A204.1 (cell line): Measurements from ENCODE around the gene ARHGEF7.
"Not testable (repeated sequence)": the region's sequence is repeated elsewhere in the genome, so short reads cannot be mapped to it uniquely, and the experiment has no call there.

Experiments used
- FAIRE-seq: peaks from 2 replicates; lab custom pipeline; 2012; peaks lifted over from hg19 to GRCh38; lab: Jason Lieb, UNC

The ARHGEF7 gene, protein sequence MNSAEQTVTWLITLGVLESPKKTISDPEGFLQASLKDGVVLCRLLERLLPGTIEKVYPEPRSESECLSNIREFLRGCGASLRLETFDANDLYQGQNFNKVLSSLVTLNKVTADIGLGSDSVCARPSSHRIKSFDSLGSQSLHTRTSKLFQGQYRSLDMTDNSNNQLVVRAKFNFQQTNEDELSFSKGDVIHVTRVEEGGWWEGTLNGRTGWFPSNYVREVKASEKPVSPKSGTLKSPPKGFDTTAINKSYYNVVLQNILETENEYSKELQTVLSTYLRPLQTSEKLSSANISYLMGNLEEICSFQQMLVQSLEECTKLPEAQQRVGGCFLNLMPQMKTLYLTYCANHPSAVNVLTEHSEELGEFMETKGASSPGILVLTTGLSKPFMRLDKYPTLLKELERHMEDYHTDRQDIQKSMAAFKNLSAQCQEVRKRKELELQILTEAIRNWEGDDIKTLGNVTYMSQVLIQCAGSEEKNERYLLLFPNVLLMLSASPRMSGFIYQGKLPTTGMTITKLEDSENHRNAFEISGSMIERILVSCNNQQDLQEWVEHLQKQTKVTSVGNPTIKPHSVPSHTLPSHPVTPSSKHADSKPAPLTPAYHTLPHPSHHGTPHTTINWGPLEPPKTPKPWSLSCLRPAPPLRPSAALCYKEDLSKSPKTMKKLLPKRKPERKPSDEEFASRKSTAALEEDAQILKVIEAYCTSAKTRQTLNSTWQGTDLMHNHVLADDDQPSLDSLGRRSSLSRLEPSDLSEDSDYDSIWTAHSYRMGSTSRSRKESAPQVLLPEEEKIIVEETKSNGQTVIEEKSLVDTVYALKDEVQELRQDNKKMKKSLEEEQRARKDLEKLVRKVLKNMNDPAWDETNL

DNA sequence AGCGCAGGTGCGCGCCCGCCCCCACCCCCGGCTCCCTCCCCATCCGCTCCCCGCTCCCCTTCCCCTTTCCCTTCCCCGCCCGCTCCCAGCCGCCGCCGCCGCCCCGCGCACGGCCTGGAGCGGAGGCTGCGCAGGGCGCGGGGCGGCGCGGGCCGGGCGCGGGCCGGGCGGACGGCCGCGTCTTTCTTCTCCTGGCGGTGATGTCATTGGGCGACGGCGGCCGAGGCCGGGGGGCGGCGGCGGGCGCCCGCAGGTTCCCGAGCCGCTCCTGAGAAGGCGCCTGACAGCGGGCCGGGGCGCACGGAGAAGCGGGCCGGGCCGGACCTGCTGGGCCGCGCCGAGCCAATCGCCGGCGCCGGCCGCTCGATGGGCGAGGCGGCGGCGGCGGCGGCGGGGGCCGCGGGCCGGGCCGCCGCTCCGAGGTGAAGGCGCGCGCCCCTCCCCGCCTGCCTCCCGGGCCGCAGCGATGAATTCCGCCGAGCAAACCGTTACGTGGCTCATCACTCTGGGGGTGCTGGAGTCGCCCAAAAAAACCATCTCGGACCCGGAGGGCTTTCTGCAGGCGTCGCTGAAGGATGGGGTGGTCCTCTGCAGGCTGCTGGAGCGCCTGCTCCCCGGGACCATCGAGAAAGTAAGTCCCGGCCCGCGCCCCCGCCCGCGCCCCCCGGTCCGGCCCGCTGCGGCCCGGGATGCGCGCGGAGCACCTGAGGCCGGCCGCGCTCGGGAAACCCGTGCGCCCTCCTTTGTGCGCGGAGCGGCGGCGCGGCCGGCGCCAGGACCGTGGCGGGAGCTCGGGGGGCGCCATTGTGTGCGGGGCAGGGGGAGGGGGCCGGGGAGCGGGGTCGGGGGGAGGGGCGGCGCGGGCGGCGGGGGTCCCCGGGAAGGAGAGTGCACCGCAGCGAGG is at the start of gene ARHGEF7:
Gene ARHGEF7 (plus strand): TSS at position 250 of the 904 bp plus-strand sequence. CDS start 217 bp downstream, at position 467.
- no peak for FAIRE-seq

DNA sequence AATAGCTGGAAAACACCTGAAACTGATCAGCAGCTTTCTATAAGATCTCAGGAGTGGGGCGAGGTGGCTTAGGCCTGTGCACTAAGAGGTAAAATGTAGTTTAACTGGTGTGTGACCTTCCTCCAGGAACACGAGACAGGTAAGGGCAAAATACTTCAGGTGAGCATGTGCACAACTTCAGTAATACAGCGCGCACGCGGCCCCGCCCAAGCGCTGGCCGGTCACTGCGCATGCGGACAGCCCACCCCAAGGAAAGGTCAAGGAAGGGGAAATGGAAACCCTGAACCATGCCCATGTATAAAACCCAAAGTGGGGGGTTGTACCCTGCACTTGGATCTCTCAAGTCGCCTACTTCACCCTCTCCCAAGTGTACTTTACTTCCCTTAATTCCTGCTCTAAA is 49.4 kb upstream of the ARHGEF7 start:
- FAIRE-seq, result no peak

DNA sequence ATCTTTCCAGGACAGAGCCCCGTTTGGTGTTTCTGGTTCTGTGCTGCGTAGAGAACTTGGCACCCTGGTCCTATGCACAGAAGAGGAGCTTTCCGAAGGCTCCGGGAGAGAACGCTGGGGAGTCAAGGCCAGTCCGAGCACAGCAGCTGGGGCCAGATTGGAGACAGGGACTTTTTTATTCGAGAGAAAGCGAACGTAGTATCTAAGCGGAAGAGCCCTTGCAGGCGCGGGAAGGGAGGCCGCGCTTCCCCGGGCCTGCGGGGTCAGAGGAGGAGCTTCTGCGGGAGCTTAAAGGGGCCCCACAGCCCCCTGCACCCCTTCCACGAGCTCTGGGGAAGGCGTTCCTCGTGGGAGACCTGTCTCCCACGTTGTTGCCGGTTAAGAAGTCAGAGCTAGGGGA is 48.6 kb upstream of the ARHGEF7 start:
- no peak for FAIRE-seq

DNA sequence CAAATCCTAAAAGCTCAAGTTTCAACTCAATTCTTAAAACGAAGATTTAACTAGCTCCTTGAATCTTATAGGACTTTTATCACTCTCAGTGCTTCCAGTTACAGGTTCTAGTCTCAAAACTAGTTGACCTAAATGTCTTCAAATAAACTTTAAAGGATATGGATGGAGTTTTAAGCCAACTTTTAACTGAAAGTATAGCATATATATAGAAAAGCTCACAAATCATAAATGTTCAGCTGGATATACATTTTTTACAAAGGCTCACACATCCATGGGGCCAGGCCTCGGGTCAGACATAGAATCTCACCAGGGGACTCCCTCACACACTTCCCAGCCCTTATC is 47.1 kb upstream of the ARHGEF7 start:
- FAIRE-seq, result no peak

DNA sequence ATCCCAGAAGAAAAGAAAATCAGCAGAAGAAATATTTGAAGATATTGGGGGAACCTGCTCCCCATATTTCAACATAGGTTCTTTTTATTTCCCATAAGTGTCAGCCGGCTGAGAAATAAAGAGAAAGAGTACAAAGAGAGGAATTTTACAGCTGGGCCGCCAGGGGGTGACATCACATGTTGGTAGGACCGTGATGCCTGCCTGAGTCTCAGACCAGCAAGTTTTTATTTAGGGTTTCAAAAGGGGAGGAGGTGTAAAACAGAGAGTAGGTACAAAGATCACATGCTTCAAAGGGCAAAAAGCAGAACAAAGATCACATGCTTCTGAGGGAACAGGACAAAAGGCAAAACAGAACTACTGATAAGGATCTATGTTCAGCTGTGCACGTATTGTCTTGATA is 44.0 kb upstream of the ARHGEF7 start:
- not testable (repeated sequence) for FAIRE-seq

DNA sequence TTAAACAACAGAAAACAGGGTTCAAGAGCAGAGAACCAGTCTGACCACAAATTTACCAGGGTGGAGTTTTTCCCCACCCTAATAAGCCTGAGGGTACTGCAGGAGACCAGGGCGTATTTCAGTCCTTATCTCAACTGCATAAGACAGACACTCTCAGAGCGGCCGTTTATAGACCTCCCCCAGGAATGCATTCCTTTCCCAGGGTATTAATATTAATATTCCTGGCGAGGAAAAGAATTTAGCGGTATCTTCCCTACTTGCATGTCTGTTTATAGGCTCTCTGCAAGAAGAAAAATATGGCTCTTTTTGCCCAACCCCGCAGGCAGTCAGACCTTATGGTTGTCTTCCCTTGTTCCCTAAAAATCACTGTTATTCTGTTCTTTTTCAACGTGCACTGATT is 43.6 kb upstream of the ARHGEF7 start:
- FAIRE-seq, result not testable (repeated sequence)

DNA sequence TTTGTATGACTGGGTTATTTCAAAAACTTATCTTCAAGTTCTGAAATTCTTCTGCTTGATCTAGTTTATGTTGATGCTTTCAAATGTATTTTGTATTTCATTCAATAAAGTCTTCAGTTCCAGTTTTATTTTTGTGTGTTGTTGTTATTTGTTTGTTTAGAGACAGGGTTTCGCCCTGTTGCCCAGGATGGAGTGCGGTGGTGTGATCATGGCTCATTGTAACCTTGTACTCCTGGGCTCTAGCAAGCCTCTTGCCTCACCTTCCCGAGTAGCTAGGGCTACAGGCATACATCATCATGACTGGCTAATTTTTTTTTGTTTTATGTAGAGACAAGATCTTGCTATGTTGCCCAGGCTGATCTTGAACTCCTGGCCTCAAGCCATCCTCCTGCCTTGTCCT is 40.3 kb upstream of the ARHGEF7 start:
- FAIRE-seq, result no peak

DNA sequence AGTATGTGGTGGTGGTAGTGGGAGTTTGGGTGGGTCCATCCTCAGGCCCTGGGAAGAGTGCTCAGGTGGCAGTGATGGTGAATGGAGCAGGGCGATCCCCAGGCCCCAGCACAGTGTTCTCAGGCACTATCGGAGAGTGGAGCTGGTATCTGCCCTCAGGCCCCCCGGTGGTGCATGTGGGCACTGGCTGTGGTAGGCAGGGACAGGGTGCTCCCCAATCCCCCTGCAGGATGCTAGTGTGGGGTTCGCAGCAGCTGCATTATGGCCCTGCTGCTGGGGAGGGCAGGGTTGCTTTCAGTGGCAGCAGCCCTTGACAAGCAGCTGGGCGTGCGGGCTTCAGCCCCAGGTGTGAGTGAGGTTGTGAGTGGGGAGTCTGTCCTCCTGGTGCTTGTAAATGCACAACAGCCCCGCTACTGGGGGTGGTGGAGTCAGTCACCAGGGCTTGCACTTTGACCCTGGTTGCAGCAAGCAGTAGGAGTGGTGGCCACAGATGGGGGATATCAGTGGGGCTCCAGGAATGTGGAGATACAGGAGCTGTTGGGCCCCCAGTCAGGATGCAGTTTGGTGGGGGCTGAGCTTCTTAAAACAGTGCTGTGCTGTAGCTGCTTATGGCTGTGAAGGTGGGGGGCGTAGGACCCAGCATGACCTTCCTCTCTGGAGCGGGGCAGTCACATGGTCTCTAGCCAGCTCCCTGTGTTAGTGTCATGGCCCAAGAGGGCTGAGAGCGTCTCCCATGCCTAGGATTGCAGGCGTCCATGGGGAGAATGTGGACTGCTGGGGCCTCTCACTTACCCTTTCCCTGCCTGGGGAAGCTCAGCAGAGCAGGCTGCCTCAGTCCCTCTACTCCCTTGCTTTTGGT is 38.7 kb upstream of the ARHGEF7 start:
- no peak for FAIRE-seq

DNA sequence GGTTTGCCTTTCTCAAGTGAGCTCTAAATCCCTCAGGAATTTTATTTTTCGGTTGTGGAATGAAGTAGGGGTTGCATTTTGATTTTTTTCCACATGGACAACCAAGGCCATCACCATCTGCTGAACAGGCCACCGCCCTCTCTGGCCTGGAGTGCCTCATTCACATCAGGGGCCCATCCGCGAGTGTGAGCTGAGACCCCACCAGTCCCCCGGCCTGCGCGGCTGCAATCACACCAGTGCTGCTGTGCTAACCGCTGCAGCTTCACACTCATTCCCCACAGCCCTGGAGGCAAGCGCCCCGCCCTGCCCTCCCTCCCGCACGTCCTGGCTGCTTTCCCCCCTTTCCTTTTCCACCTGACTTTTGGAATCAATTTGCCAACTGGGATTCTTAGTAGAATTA is 35.7 kb upstream of the ARHGEF7 start:
- FAIRE-seq, result no peak

DNA sequence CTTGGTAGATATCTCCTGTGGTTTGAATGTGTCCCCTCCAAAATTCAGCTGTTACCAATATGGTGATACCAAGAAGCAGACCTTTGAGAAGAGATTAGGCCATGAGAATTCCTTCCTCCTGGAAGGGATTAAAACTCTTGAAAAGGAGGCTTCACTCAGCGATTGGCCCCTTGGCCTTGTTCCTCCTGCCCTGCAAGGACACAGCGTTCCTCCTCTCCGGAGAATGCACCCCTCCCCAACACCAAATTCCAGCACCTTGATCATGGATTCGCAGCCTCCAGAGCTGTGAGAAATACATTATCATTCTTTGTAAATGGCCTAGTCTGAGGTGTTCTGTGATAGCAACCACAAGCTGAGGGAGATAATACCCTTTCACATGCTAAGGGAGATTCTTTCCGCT is 34.5 kb upstream of the ARHGEF7 start:
- FAIRE-seq, result no peak

DNA sequence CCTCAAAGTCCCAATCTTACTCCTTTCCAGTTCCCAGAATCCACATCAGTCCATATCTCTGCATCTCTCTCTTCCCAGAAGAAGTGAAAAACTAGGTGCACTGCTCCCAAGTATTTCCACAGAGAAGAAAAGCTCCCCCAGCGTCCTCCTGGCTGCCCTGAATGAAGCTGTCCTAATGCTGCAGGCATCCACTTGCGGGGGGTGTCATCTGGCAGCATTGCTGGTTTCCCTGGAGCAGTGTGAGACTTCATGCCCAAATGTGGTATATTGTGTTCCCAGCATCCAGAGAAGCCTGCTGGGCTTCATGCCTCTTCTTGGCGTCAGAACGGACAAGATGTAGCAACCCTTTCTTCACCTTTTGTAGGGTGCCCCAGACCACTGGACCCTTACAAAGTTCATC is 32.9 kb upstream of the ARHGEF7 start:
- FAIRE-seq, result no peak

DNA sequence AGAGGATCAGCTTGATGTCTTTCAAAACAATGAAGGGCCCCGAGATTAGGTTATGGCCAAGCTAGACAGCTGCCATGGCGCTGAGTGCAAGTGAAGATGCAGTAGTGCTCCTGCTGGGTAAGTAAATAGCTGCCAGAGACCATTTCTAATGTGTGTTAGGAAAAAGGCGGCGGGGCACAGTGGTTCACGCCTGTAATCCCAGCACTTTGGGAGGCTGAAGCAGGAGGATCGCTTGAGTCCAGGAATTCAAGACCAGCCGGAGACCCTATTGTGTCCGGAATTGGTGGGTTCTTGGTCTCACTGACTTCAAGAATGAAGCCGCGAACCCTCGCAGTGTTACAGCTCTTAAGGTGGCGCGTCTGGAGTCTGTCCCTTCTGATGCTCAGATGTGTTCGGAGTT is 32.3 kb upstream of the ARHGEF7 start:
- not testable (repeated sequence) for FAIRE-seq

DNA sequence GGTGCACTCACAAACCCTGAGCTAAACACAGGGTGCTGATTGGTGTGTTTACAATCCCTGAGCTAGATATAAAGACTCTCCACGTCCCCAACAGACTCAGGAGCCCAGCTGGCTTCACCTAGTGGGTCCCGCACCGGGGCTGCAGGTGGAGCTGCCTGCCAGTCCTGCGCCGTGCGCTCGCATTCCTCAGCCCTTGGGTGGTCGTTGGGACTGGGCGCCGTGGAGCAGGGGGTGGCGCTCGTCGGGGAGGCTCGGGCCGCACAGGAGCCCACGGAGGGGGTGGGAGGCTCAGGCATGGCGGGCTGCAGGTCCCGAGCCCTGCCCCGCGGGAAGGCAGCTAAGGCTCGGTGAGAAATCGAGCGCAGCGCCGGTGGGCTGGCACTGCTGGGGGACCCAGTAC is 31.4 kb upstream of the ARHGEF7 start:
- not testable (repeated sequence) for FAIRE-seq

DNA sequence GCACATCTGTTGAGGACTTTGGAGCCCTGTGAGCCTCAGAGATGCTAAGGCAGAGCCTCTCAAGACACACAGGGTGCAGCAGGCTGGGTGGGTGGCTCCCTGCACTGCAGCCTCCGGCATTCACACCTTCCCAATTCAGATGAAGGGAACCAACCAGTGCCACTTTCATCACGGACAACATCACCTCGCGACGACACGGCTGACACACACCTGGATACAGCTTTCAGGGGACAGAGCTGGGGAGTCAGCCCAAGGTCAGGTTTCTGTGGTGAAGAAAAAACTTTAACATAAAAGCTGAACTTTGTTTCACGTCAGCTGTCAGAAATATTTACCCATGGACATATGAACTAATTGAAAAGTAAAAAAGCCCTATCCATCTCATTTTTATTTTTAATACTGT is 24.9 kb upstream of the ARHGEF7 start:
- no peak for FAIRE-seq

DNA sequence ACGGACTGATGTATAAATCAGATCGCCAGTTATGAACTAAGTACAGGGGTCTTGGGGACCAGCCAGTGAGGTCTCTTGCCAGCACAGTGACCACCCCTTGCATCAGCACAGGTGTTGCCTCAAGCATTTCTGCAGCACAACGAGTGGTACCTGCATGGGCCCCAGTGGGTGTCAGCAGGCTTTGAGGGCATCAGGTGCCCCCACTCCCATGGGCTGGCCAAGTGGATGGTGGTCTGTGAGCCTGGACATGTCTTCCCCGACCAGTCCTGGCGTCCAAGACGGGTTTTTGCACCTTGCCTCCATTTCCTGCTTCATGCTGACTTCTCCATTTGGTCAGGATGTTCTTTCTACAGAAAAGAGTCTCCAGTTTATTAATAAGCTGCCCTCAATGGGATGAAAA is 22.4 kb upstream of the ARHGEF7 start:
- FAIRE-seq, result no peak

DNA sequence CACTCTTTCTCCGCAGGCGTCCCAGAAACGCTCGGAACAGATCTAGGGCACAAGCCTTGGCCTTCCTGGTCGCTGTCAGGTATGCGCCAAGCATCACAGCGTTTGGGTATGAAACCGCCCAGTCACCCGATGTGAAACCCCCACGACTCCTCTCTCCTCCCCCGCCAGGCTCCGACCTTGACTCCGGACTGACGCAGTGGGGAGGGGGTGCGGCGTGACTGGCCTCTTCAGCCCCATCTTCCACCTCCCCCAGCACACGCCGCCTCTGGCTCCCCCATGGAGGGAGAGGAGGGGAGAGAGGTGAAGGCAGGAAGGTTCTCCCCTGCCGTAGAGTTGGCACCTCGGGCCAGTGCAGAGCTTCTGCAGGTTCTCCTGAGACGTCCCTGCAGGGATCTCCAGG is 22.0 kb upstream of the ARHGEF7 start:
- FAIRE-seq, result no peak

DNA sequence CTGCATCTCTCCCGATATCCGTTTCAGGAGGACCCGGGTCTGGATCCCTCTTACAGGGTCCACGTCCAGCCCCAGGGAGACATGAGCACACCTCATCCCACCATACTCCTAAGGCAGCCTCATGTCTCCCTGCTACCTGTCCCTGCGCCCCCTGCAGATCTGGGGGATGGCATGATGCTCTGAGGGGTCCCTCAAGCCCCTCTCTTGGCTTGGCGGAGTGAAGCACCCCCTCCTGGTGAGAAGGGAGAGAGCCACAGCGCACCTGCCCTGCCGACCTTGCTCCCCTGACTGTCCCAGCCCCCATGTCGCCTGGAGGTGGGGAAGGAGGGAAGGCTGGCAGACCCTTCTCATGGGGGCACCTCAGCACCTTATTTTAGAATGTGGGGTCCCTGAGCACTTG is 21.5 kb upstream of the ARHGEF7 start:
- no peak for FAIRE-seq

DNA sequence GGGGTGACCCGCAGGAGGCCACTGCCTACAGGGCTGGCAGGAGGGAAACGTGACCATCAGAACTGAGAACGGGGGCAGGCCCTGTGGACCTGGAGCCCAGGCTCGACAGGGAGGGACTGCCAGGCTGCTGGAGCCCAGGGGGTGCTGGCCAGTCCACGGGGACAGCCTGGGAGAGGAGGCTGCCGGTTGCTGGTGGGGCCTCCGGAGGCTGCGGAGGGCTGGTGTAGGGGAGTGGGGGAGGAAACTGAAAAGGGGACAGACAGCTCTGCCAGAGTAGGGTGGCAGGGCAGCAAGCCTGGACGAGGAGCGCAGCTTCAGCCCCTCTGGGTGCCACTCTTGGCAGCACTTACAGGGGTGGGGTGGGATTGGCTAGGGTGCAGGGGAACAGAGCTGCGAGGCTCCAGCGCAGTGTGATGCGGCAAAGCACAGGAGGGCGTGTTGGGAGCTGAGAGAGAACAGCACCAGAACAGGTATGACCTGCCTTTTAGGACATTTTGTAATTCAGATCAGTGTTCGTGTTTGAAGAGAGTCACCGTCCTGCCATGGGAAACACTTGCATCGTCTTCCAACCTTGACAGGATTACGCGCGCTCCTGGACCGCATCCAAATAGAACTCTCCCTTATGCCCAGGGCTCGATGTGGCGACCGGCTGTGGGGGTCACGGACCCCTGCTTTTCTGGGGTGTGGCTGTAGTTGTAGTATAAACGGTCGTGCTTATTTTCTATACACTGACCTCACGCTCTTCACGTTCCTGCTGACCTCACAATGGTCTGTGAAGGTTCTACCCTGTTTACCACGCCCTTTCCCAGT is 19.9 kb upstream of the ARHGEF7 start:
- no peak for FAIRE-seq

DNA sequence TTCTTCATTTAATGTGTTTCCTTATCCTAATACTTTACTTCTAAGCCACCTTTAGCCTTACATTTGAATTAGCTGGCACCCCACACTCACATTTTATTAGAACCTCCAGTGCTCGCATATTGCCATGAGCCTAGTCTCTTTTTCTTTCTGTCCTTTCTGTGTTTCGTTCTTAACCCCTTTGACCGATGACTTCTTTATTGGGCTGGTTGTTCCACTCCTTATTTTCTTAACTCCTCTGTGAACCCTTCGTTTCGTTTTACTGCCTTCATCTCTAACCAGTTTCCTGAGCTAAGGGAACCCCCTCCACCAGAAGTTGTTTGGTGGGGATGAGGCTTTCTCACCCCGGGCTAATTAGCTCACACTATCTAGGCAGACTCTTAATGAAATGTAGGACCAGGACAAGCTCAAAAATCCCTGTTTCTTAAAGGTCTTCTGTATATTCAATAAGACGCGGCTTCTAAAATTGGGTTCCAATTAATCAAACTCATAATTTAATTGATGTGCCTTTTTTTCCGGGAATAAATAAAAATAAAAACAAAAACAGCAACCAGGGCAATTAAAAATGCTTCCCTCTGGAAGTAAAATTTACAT is 19.1 kb upstream of the ARHGEF7 start:
- no peak for FAIRE-seq

DNA sequence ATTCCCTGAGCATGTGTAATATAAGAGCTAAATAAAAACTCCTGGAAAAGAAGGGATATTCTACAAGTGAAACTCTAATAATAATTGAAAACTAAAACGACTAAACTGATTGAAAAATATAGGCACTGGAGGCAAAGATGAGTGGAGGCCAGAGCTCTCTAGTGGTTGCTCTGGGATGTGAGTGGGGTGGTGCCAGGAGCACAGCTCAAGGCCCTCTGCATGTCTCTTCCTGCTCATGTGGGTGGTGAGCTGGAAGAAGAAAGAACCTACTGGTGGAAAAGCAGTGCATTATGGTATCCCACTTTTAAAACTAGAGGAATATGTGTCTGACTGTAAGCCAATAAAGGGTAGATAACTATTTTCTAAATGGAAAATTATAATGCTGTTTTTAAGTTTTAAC is 15.8 kb upstream of the ARHGEF7 start:
- FAIRE-seq, result no peak
